ENCODE results near the gene NCAPG.

Gene NCAPG

DNA sequence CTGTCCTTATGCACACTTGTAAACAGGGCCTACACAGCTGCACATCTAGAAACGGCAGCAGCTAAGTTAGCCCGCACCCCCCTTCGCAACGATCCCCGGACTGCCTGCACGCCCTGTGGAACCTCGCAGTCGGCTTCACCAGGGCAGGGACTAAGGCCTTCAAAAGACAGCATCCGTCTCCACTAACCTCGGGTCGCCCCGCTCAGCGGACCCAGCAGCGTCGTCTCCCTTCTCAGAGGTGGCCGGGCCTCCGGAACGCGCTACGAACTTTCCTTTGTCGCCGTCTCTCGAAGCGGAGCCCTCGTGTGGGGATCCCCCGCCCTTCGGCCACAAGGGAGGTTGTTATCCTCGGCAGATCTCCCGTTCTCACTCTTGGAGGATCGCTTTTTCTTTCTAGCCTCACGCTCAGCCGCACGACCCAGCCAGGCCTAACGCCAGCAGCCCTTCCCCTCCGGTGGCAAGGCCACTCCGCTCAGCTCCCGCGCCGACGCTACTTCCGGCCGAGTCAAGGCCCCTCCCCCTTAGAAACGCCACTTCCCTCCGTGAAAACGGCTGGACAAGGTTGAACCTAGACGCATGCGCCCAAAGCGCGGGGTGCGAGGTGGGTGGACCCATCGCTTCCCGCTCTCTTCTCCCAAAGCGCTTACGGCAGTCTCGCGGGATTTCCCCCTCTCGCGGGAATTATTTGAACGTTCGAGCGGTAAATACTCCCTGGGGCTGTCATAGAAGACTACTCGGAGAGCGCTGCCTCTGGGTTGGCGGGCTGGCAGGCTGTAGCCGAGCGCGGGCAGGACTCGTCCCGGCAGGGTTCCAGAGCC is at the start of gene NCAPG, which contains the start of gene DCAF16:
NCAPG (plus strand) TSS at position 720 of the 818 bp plus-strand sequence. CDS start 99 bp downstream, outside the sequence.
DCAF16 (minus strand) TSS at position 498 of the 818 bp plus-strand sequence. CDS start 6,616 bp downstream, outside the sequence.
- DNase-seq (ENCODE audit: low read depth): peak; percentile 98

GRCh38 chr4:17761062-17761461 is 49.7 kb upstream of the NCAPG start:
- DNase-seq (ENCODE audit: low read depth): no peak

DNA sequence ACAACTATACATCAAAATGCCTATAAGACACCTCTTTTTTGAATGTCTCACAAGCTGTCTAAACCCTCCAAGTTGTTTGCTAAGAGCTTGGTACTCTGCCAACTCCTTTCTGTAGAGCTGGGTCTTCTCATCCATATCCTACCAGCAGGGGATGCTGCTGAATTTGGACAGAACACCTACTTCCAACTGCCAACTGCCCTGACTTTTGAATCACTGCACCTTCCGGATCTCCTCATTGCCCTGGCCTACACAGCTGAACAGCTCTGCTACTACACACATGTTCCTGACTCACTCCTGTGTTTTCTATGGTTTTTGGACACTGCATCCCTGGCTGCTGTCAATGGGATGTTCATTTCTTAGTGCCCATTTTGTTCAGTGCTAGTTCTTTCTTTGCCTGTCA is 48.1 kb upstream of the NCAPG start:
- no peak for DNase-seq (ENCODE audit: low read depth)

- no peak for DNase-seq (ENCODE audit: low read depth)
These were observed 47.4 kb upstream of the NCAPG start for GRCh38 chr4:17763416-17763815.

- DNase-seq (ENCODE audit: low read depth): no peak
These were observed 46.8 kb upstream of the NCAPG start for GRCh38 chr4:17763931-17764330.

DNA sequence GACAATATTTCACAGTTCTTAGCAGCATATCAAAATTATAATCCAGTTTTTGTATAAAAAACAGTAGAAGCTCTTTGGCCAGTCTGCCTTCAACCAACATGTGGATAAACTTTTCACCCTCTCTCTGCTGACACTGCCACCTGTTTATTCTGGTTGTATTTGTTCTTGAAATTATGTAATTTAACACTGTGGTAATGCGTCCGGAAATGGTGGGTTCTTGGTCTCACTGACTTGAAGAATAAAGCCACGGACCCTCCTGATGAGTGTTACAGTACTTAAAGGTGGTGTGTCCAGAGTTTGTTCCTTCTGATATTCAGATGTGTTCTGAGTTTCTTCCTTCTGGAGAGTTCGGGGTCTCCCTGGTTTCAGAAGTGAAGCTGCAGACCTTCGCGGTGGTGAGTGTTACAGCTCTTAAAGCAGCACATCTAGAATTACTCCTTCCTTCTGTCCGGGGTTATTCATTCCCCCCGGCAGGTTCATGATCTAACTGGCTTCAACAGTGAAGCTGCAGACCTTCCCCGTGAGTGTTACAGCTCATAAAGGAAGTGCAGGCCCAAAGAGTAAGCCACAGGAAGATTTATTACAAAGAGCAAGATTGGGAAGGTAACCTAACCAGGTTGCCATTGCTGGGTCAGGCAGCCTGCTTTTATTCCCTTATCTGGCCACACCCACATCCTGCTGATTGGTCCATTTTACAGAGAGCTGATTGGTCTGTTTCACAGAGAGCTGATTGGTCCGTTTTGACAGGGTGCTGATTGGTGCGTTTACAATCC is 45.1 kb upstream of the NCAPG start:
- no peak for DNase-seq (ENCODE audit: low read depth)

GRCh38 chr4:17766826-17767458 is 43.8 kb upstream of the NCAPG start:
- DNase-seq (ENCODE audit: low read depth): no peak

GRCh38 chr4:17769406-17770174 is 41.2 kb upstream of the NCAPG start:
- DNase-seq (ENCODE audit: low read depth): no peak

GRCh38 chr4:17770845-17771244 is 39.9 kb upstream of the NCAPG start:
- no peak for DNase-seq (ENCODE audit: low read depth)

- DNase-seq (ENCODE audit: low read depth): no peak
These were observed 39.4 kb upstream of the NCAPG start for GRCh38 chr4:17771284-17771908.

DNA sequence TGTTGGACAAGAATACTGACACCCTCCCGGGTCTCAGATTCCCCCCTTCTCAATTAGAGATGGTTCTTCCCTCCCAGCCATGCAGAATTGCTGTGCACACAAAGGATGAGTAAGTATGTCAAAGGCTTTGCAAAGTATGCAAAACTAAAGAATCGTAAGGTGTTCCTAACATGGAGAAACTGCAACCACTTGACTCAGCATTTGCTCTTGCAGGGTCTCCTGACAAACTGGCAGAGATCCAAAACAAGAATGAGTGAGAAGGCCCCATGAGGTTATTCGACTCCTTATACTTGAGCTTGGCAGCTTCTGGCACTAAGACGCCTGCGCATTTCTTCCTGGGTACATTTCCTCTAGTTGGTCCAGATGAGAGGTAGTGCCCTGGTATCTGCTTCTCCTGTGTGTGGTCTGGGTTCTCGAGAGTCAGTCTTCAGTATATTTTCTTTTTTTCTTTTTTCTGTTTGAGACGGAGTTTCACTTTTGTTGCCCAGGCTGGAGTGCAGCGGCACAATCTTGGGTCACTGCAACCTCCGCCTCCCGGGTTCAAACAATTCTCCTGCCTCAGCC is 37.6 kb upstream of the NCAPG start:
- DNase-seq (ENCODE audit: low read depth): no peak

- DNase-seq (ENCODE audit: low read depth): no peak
These were observed 32.3 kb upstream of the NCAPG start for GRCh38 chr4:17778431-17778830.

- DNase-seq (ENCODE audit: low read depth): no peak
These were observed 30.1 kb upstream of the NCAPG start for GRCh38 chr4:17780501-17781299.

- DNase-seq (ENCODE audit: low read depth): no peak
These were observed 29.2 kb upstream of the NCAPG start, which contains the start of gene FAM184B for GRCh38 chr4:17781300-17782287. FAM184B (minus strand) TSS chr4:17781621; CDS start chr4:17781299, 322 bp downstream.

- DNase-seq (ENCODE audit: low read depth): no peak
These were observed 24.9 kb upstream of the NCAPG start for GRCh38 chr4:17785858-17786257.

DNA sequence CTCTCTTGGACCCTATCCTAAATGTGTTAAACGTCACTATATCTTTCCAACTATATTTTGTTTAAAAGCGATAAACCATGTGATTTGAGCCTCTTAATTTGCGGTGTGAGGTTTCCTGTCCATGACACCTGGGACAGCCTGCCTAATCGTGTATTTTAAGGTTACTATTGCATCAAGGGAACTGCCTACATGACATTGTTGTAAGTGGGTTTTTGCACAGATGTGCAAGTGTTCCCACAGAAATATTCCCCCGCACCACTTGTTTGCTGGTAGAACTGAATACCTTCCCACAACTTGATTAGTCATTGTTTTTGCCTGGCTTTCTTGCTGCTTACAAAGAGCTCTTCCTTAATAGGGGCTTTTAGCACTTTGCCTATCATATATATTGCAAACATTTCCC is 24.2 kb upstream of the NCAPG start:
- DNase-seq (ENCODE audit: low read depth): no peak

GRCh38 chr4:17787315-17787714 is 23.5 kb upstream of the NCAPG start:
- no peak for DNase-seq (ENCODE audit: low read depth)

DNA sequence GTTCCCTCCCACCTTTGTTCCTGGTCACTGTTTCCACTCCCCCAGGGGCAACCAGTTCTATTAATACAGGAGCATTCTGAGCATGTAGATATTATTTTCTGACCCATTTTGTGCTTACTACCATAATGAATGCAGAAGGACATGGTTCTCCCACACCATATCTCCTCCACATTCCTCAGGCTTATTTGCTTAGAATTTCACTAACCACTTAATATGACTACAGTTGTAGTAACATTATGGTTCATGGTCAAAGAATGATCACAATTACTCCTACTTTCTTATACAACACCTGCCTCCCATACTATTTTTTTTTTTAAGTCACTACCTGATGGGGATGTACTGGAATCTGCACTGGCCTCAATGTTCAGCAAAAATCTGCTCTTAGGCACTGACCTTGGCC is 21.8 kb upstream of the NCAPG start:
- DNase-seq (ENCODE audit: low read depth): no peak

DNA sequence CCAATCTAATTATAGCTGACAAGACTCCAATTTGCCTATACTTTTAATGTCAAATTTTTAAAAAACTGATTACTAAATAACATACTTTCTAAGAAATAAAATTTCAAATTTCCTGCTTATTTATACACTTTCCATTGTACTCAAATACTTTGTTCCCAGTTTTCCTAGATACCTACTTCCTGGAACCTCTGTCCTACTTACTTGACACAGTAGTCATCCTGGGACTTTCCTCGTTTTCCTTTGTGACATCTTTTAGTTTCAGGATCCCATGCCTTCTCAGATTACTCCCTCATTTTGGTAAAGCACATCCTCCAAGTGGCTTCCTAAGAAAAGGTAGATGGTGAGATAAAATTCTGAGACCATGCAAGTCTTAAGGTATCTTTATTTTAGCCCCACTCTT is 16.0 kb upstream of the NCAPG start:
- DNase-seq (ENCODE audit: low read depth): no peak
